Smooth muscle cell (in vitro differentiated cells): ENCODE results near the gene CALML5. TPM values are rescaled to one million over a fixed set of nuclear protein-coding genes. Genes with fewer than 3 reads are reported as not detected.

ENCODE experiments used
- DNase-seq: peaks from one replicate; lab custom pipeline; 2025; ENCODE audit not compliant: unreplicated experiment; lab: John Stamatoyannopoulos, UW
- H2AFZ ChIP-seq: fragments of 200-600 bp; sonication (generic); 2 replicates; pipeline ENCODE4 v1.6.0; 2016; ENCODE audit warnings: antibody characterized with exemption, low read depth, mild to moderate bottlenecking
- H3F3A ChIP-seq: fragments of 200-600 bp; sonication (generic); 2 replicates; pipeline ENCODE4 v1.6.0; 2017; ENCODE audit warnings: antibody characterized with exemption, low read depth
- H3K27ac ChIP-seq: fragments of 200-600 bp; sonication (generic); 2 replicates; pipeline ENCODE4 v1.5.1; 2016; ENCODE audit warnings: low read depth, mild to moderate bottlenecking
- H3K27me3 ChIP-seq: fragments of 200-600 bp; sonication (generic); 2 replicates; pipeline ENCODE4 v1.6.1; 2016; ENCODE audit warnings: low read depth, mild to moderate bottlenecking
- H3K36me3 ChIP-seq: fragments of 200-600 bp; sonication (generic); 2 replicates; pipeline ENCODE4 v1.5.1; 2016; ENCODE audit warnings: low read depth
- H3K4me1 ChIP-seq: fragments of 200-600 bp; sonication (generic); 2 replicates; pipeline ENCODE4 v1.5.1; 2016; ENCODE audit warnings: low read depth
- H3K4me2 ChIP-seq: fragments of 200-600 bp; sonication (generic); 2 replicates; pipeline ENCODE4 v1.6.0; 2016; ENCODE audit warnings: mild to moderate bottlenecking
- H3K4me3 ChIP-seq: fragments of 200-600 bp; sonication (generic); 2 replicates; pipeline ENCODE4 v1.5.1; 2016; ENCODE audit warnings: mild to moderate bottlenecking
- H3K79me2 ChIP-seq: fragments of 200-600 bp; sonication (generic); 2 replicates; pipeline ENCODE4 v1.6.0; 2016; ENCODE audit warnings: low read depth, mild to moderate bottlenecking
- H3K9ac ChIP-seq: fragments of 200-600 bp; sonication (generic); 2 replicates; pipeline ENCODE4 v1.6.0; 2016; ENCODE audit warnings: low read depth
- H3K9me3 ChIP-seq: fragments of 200-600 bp; sonication (generic); replicated peaks from 2 replicates; pipeline ENCODE4 v1.5.1; 2016; ENCODE audit warnings: low read depth
- H4K20me1 ChIP-seq: fragments of 200-600 bp; sonication (generic); 2 replicates; pipeline ENCODE4 v1.6.0; 2016; ENCODE audit warnings: low read depth
- WGBS: methylation state at CpG from one replicate; pipeline ENCODE4 v1.1.7; 2016; ENCODE audit warnings: low lambda C conversion rate; 5-methylcytosine and 5-hydroxymethylcytosine counted together
- polyA plus RNA-seq: library from polyadenylated mRNA; unstranded; fragments of >200 nt; fragmentation: Nextera tagmentation; extraction: Ambion mirVana; gene quantifications from 2 replicates; pipeline ENCODE4 v1.2.1, GENCODE V29; 2016
- total RNA-seq: library from RNA; depleted of rRNA; stranded (reverse); fragments of >200 nt; gene quantifications from 2 replicates; pipeline ENCODE4 v1.2.3, GENCODE V29; 2014
- TF ChIP-seq, protein P1 (sequence below): fragments of 200-600 bp; sonication (generic); IDR thresholded peaks from 2 replicates; pipeline ENCODE4 v1.5.1; 2017; ENCODE audit warnings: borderline replicate concordance, mild to moderate bottlenecking, antibody characterized with exemption; ENCODE audit not compliant: insufficient read depth, poor library complexity, severe bottlenecking

CALML5 gene
- total and polyA plus RNA-seq, 2 experiments from 2014 or later: 16.5 to 24.3 TPM

DNA sequence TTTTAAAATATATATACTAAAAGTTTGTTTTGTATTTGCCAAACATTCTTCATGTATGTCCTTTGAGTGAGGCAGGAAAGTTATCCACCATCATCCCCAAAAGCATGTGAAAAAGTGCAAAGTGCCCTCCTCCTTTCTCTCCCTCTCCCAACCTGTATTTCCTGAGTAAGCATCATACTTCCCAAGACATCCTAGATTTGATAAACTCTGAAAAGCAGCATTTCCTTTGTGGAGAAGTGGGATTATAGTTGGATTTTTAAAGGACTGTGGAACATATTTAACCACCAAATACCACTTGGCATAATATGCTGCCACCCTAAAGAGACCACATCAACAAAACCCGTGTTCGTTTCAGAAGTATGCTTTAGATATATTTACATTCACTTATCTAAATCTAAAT lies 50.1 kb downstream of the CALML5 start:
- WGBS: 7% methylated on average over 2 of the region's 2 CpGs
- Histone ChIP-seq H3K9me3 (no peaks in the 10 kb centered on the region), H2AFZ (no peak overlapping the region), H3F3A (peaks cover 44% of the 10 kb centered on the region), H3K4me3 (peak overlapping the region; percentile 95), H4K20me1 (peaks cover 68% of the 10 kb centered on the region), H3K36me3 (peaks cover 26% of the 10 kb centered on the region), H3K9ac (peak overlapping the region; percentile 90), H3K27me3 (no peaks in the 10 kb centered on the region), H3K27ac (peak overlapping the region; percentile 93), H3K79me2 (peaks cover 85% of the 10 kb centered on the region), H3K4me2 (peak overlapping the region; percentile 96), H3K4me1 (peaks cover 39% of the 10 kb centered on the region)
- no peak for DNase-seq
- TF ChIP-seq, protein P1, sequence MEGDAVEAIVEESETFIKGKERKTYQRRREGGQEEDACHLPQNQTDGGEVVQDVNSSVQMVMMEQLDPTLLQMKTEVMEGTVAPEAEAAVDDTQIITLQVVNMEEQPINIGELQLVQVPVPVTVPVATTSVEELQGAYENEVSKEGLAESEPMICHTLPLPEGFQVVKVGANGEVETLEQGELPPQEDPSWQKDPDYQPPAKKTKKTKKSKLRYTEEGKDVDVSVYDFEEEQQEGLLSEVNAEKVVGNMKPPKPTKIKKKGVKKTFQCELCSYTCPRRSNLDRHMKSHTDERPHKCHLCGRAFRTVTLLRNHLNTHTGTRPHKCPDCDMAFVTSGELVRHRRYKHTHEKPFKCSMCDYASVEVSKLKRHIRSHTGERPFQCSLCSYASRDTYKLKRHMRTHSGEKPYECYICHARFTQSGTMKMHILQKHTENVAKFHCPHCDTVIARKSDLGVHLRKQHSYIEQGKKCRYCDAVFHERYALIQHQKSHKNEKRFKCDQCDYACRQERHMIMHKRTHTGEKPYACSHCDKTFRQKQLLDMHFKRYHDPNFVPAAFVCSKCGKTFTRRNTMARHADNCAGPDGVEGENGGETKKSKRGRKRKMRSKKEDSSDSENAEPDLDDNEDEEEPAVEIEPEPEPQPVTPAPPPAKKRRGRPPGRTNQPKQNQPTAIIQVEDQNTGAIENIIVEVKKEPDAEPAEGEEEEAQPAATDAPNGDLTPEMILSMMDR: no peak

Other genes with a start within 250 kb of the CALML5 start
- gene UCN3, start 134.6 kb downstream of the CALML5 start, total RNA-seq: not detected in 2 replicates
- not detected in 2 replicates for gene UCN3, start 134.6 kb downstream of the CALML5 start, polyA plus RNA-seq
- gene TUBAL3, start 94.7 kb downstream of the CALML5 start, total RNA-seq: not detected in 2 replicates
- not detected in 2 replicates for gene TUBAL3, start 94.7 kb downstream of the CALML5 start, polyA plus RNA-seq
- 123 and 131 TPM in 2 replicates for gene NET1, start 87.0 kb downstream of the CALML5 start, total RNA-seq
- 49.5 and 83.1 TPM in 2 replicates for gene NET1, start 87.0 kb downstream of the CALML5 start, polyA plus RNA-seq
- gene CALML3, start 25.4 kb upstream of the CALML5 start, total RNA-seq: 0.04 and 0.49 TPM in 2 replicates
- gene CALML3, start 25.4 kb upstream of the CALML5 start, polyA plus RNA-seq: 0.20 TPM in 1 of 2 replicates, not detected in the other
- gene ASB13, start 167.0 kb upstream of the CALML5 start, total RNA-seq: 12.6 and 22.6 TPM in 2 replicates
- gene ASB13, start 167.0 kb upstream of the CALML5 start, polyA plus RNA-seq: 26.4 and 34.7 TPM in 2 replicates
- 123 and 132 TPM in 2 replicates for gene TASOR2, start 185.3 kb upstream of the CALML5 start, total RNA-seq
- gene TASOR2, start 185.3 kb upstream of the CALML5 start, polyA plus RNA-seq: 15.4 and 24.3 TPM in 2 replicates